D721Med (cell line): ENCODE measurements around the gene SLC66A2.

Source experiments
- DNase-seq: peaks from one replicate; pipeline ENCODE4 v3.0.0; 2011; ENCODE audit warnings: low spot score; ENCODE audit not compliant: insufficient read length
- FAIRE-seq: peaks from 2 replicates; lab custom pipeline; 2011; peaks lifted over from hg19 to GRCh38; lab: Jason Lieb, UNC
- TF ChIP-seq, protein P1 (sequence below): IDR thresholded peaks from 2 replicates; pipeline ENCODE4 v1.5.1; 2012; ENCODE audit warnings: mild to moderate bottlenecking, control low read depth; ENCODE audit not compliant: insufficient read depth; ENCODE audit errors: missing control alignments

Gene SLC66A2

DNA sequence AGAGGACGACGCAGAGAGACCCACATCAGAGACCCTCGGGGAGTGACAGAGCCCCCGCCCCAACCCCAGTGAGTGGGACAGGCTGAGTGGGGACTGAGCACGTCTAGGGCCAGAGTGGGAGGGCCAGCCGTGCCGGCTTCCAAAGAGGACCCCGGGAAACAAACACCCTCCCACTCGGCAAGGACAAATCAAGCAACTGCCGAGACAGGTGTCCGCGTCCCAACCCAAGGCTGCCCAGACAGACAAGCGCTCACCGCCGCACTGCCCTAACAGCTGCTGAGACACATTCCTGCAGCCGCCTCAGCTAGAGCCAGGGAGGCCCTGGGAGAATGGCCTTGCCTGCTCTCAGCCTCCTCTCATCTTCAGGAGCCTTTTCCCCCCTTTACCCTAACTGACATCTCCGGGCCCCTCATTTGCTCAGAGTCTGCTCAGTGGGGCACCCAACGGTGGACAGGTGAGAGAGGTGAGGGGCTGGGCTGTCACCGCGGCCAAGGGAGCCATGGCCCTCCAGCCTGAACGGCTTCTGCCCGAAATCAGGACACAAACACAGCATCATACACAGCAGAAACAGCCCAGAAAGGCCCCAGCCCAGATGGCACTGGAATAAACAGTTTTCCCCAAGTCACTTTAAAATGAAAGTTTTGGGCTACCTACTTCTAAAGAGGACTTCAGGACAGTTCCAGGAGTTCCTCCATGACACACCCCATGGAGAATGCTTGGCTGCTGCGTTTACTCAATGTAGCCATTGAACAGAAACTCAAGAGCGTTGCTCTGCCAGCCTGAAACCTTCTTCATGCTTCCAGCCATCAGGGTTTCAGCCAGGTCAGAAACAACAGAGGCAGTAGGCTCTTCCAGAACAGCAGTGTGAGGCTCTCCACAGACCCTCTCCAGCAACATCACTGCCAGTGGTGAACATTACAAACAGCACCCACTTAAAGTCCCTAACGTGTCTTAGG lies 23.6 kb downstream of the SLC66A2 start:
- DNase-seq (no peak), FAIRE-seq (peak; percentile 77)
- TF ChIP-seq, protein P1, sequence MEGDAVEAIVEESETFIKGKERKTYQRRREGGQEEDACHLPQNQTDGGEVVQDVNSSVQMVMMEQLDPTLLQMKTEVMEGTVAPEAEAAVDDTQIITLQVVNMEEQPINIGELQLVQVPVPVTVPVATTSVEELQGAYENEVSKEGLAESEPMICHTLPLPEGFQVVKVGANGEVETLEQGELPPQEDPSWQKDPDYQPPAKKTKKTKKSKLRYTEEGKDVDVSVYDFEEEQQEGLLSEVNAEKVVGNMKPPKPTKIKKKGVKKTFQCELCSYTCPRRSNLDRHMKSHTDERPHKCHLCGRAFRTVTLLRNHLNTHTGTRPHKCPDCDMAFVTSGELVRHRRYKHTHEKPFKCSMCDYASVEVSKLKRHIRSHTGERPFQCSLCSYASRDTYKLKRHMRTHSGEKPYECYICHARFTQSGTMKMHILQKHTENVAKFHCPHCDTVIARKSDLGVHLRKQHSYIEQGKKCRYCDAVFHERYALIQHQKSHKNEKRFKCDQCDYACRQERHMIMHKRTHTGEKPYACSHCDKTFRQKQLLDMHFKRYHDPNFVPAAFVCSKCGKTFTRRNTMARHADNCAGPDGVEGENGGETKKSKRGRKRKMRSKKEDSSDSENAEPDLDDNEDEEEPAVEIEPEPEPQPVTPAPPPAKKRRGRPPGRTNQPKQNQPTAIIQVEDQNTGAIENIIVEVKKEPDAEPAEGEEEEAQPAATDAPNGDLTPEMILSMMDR: no peak

DNA sequence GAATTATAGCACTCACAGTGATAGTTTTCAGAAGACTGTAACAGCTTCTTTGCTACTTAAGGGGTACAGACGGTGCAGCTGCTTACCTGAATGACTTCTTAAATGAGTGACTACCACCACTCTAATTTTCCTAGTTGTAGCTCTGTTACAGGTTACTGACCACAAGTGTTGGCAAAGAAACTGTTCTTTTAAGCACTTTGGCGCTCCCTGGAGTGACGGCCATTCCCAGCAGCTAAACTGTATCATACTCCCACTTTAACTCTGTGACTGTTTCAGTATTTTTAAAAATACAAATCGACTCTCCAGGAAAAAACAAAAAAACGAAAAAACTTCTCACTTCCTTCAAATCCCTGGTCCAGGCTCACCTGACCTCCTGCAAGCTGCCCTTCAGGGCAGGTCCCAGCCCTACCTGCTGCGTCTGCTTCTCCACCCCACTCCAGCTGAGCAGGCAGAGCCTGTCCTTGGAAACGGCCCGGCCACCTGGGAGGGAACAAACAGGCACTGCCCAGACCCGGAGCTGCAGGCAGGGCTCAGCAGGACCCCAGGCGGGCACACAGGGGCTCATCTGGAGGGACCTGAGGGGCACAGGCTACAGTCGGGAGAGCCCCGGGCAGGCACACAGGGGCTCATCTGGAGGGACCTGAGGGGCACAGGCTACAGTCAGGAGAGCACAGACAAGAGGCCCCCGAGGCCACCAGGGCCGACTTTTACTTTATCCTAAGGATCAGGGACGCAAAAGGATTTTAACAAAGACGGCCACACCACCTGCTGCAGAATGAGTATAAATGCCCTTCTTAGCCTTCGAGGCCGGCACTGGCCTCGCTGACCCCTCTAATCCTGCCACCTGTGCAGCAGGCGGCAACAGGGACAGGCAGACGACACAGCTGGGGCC lies 24.5 kb downstream of the SLC66A2 start:
- FAIRE-seq (peak; percentile 99), DNase-seq (peak; percentile 84)
- TF ChIP-seq, protein P1: no peak

GRCh38 chr18:79926306-79926705 lies 25.1 kb downstream of the SLC66A2 start:
- DNase-seq (no peak), FAIRE-seq (no peak)
- TF ChIP-seq, protein P1: no peak

DNA sequence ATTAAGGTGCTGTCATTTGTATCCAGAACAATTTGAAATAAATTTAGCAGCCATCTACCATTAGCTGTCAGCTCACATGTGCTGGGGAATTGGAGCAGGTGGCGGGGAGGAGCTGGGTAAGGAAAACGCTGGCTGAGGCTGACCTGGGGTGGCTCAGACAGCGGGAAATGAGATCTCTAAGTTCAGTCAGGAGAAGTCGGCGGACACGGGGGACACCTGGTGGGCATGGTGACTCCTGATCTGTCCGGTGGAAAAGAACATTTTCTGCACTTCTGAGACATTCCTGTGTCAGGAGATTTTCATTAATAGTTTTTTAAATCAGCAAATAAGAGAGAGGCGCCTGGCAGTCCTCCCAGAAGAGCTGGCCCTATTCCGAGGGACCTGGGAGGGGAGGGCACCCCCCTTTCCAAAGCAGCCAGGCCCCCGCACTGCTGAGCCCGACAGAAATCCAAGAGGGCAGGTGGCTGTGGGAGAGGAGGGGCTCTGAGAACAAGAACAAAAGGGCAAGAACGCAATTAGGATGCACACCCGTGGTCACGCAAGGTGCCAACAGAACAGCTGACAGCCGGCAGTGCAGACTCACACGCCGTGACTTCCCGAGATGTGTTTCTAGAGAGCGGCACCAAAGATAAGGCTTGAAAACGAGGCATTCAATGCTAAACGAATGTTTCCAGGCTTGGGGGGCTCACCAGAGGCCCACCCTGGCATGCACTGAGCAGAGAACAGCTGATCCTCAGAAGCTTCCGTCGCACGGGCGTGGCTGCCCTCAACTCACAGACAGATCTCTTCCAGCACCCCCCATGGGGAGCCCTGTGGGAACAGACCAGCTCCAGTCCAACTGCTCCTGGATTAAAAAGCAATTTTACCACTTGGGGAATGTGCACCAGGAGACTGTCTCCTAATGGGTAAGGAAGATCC lies 26.4 kb downstream of the SLC66A2 start:
- TF ChIP-seq, protein P1: peak; percentile 19
- FAIRE-seq: peak; percentile 98
- DNase-seq: no peak

DNA sequence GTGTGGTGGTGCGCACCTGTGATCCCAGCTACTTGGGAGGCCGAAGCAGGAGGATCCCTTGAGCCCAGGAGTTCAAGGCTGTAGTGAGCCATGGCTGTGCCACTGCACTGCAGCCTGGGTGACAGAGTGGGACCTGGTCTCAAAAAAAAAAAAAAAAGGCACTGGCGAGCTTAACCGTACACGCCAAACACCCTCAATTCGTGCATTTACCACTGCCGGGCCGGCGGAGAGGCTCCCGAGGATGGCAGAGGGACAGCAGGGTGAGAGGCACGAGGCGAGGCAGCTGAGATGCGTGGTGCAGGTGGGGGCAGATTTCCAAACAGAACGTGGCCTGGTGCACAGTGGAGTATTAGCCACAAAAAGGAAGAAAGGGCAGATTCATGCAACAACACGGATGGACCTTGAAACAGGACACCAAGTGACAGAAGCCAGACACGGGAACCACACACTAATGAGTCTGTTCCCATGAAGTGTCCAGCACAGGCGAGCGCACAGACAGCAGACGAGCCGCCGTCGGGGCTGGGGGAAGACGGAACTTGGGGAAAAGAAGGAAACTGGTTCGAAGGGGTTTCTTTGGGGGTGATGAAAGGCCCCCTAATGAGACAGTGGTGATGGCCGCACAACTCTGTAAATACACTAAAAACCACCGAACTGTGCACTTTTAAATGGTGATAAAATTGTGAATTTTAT lies 27.4 kb downstream of the SLC66A2 start:
- peak; percentile 55 for FAIRE-seq
- TF ChIP-seq, protein P1: no peak

DNA sequence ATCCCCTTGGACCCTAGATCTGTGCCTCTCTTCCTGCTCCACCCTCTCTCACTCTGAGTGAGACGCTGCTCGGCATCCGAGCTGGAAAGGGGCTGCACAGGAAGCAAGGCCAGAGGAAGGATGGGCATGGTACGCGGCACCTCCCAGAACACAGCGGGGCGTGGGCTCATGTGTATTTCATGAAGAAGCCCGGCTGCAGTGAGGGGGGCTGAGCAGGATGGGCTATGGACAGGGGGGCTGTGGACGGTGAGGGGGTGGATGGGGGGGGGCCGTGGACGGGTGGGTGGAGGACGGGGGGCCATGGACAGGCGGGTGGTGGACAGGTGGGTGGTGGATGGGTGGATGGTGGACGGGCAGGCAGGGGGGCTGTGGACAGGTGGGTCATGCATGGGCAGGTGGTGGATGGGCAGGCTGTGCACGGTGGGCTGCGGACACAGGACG lies 28.5 kb downstream of the SLC66A2 start:
- FAIRE-seq: no peak
- TF ChIP-seq, protein P1: no peak
- DNase-seq: no peak

More for the DNA sequence above, 27.4 kb downstream of the SLC66A2 start:
- no peak for DNase-seq
